Heart right ventricle (tissue), 16 donors: ENCODE results near the gene CRADD. TPM values are rescaled to one million over a fixed set of nuclear protein-coding genes. Genes with fewer than 3 reads are reported as not detected.
A peak's percentile ranks its signal among the peaks of the same experiment; 100 is the strongest.

ENCODE experiments used
- ATAC-seq, 8 donors: fragments of 200-7000 bp; cut with Tn5 transposase; one replicate each; pipeline ENCODE4 v1.9.1; 2020; ENCODE audit warnings: mild to moderate bottlenecking in 8 of 8, moderate library complexity in 8 of 8, moderate number of reproducible peaks in 1 of 8
- DNase-seq, 2 donors: peaks; one replicate each; pipeline ENCODE4 v3.0.0-alpha.2; 2020
- H3K27ac ChIP-seq, 10 donors: fragments of 200-600 bp; sonication (generic) in 2 of 10; one replicate each; pipeline versions ENCODE4 v1.5.0 to v1.8.0; 2020 to 2022; ENCODE audit warnings: mild to moderate bottlenecking in 3 of 10
- H3K27me3 ChIP-seq, 7 donors: fragments of 200-600 bp; one replicate each; pipeline ENCODE4 v1.8.0; 2021 to 2022; ENCODE audit warnings: mild to moderate bottlenecking in 2 of 7
- H3K36me3 ChIP-seq, 9 donors: fragments of 200-600 bp; sonication (generic) in 1 of 9; one replicate each; pipeline versions ENCODE4 v1.5.0 to v1.8.0; 2020 to 2022; ENCODE audit warnings: mild to moderate bottlenecking in 2 of 9
- H3K4me1 ChIP-seq, 9 donors: fragments of 200-600 bp; sonication (generic) in 1 of 9; one replicate each; pipeline versions ENCODE4 v1.5.0 to v1.8.0; 2020 to 2022; ENCODE audit warnings: mild to moderate bottlenecking in 4 of 9
- H3K4me3 ChIP-seq, 10 donors: fragments of 200-600 bp; sonication (generic) in 2 of 10; one replicate each; pipeline versions ENCODE4 v1.5.0 to v1.8.0; 2020 to 2022; ENCODE audit warnings: mild to moderate bottlenecking in 7 of 10, moderate library complexity in 2 of 10
- H3K9me3 ChIP-seq, 11 donors: fragments of 200-600 bp in 10 of 11; sonication (generic) in 2 of 11; one replicate each; pipeline versions ENCODE4 v1.5.0 to v1.8.0; 2013 to 2022; ENCODE audit warnings: mild to moderate bottlenecking in 2 of 11, control low read depth in 1 of 11, moderate library complexity in 1 of 11
- WGBS, 2 donors: extraction: QIAGEN DNeasy Blood & Tissue Kit; methylation state at CpG; one replicate each; pipeline ENCODE4 v1.1.7; 2013; ENCODE audit warnings: inconsistent platforms in 1 of 2; 5-methylcytosine and 5-hydroxymethylcytosine counted together
- intact Hi-C, 10 donors: fragments of 100-400 bp; cut with DNase I; formaldehyde crosslinking; loops; one replicate each; pipeline versions ENCODE4 v1.11.1 to v1.14.2; 2022
- polyA plus RNA-seq, 2 donors: library from polyadenylated mRNA; stranded (reverse); fragments of 200-250 nt; gene quantifications; one replicate each; pipeline ENCODE4 v1.2.3, GENCODE V29; 2013
- total RNA-seq, 10 donors: library from RNA; stranded (reverse); fragmentation: NEBNext Ultra II Directional in 3 of 10; extraction: Animal tissue kit (Norgen Biotek cat#: 25700) in 3 of 10; gene quantifications; one replicate each; pipeline versions ENCODE4 v1.2.1 to v1.2.4, GENCODE V29; 2021 to 2023
- TF ChIP-seq, protein P1 (sequence below), 9 donors: fragments of 200-600 bp; sonication (generic) in 2 of 9; IDR thresholded peaks; one replicate each; pipeline versions ENCODE4 v1.5.0 to v1.8.0; 2021 to 2022; ENCODE audit warnings: antibody characterized with exemption in 9 of 9, mild to moderate bottlenecking in 5 of 9, moderate library complexity in 1 of 9
- donor health status: Arrhythmogenic right ventricular cardiomyopathy.
- donor health status: ischemic (EF 13 %, LVEDD 7.1; RV severe dilation, severe dysfunction).
- donor health status: healthy with polysubstance abuse.
- donor health status: DM: no; HTN: yes; CAD: no.
- donor health status: DM: no; HTN: no; CAD: no.
- donor health status: ischemic (EF 25% LVEDD 6.9; RV normal size, moderate dysfunction).
- donor health status: ischemic (EF 25% LVEDD 5.7; RV mildly dilated, moderate dysfunction).
- donor health status: healthy.
- donor health status: DM: yes; HTN: yes; CAD: no.
- donor health status: Ischemic cardiomyopathy.
- donor health status: ischemic (EF 35%, LVEDD 5.7; RV mildly dilated, moderate dysfunction).
- donor health status: nonischemic (EF 11% LVEDD 7.7; RV severe dilation, severe dysfunction).
- donor health status: DM: yes; HTN: yes; CAD: no.
- donor health status: PGD.
- donor health status: ischemic (EF 29% LVEDD 5.4; RV normal size, mild dysfunction).
- donor health status: nonischemic (EF 23%, LVEDD 6.1; RV moderate dilation, normal function).

Gene CRADD
- total and polyA plus RNA-seq, 12 donors, result 5.0 to 80.1 (median 51.4) TPM

- peaks cover 0 to 19% (median 13%) of the 10 kb centered on the region in 11 donors for H3K9me3 ChIP-seq
- DNase-seq (no peak), ATAC-seq (no peak)
- intact Hi-C loops, result no loop called here
- WGBS, 2 donors, result 72 to 83% methylated on average over 1 of the region's 1 CpG
- H3K4me3 ChIP-seq, result no peak overlapping the region
- H3K36me3 ChIP-seq, result no peaks in the 10 kb centered on the region
- H3K27me3 ChIP-seq, result no peaks in the 10 kb centered on the region
- H3K27ac ChIP-seq, result peak overlapping the region in 1 of 10 donors; percentile 45
- H3K4me1 ChIP-seq, result peaks cover under 1 to 65% (median 47%) of the 10 kb centered on the region in 9 donors
- TF ChIP-seq, protein P1, sequence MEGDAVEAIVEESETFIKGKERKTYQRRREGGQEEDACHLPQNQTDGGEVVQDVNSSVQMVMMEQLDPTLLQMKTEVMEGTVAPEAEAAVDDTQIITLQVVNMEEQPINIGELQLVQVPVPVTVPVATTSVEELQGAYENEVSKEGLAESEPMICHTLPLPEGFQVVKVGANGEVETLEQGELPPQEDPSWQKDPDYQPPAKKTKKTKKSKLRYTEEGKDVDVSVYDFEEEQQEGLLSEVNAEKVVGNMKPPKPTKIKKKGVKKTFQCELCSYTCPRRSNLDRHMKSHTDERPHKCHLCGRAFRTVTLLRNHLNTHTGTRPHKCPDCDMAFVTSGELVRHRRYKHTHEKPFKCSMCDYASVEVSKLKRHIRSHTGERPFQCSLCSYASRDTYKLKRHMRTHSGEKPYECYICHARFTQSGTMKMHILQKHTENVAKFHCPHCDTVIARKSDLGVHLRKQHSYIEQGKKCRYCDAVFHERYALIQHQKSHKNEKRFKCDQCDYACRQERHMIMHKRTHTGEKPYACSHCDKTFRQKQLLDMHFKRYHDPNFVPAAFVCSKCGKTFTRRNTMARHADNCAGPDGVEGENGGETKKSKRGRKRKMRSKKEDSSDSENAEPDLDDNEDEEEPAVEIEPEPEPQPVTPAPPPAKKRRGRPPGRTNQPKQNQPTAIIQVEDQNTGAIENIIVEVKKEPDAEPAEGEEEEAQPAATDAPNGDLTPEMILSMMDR (IDR thresholded peaks at IDR 0.05), result no peak
Observed at GRCh38 chr12:93705237-93705636, 28.1 kb downstream of the CRADD start.

DNA sequence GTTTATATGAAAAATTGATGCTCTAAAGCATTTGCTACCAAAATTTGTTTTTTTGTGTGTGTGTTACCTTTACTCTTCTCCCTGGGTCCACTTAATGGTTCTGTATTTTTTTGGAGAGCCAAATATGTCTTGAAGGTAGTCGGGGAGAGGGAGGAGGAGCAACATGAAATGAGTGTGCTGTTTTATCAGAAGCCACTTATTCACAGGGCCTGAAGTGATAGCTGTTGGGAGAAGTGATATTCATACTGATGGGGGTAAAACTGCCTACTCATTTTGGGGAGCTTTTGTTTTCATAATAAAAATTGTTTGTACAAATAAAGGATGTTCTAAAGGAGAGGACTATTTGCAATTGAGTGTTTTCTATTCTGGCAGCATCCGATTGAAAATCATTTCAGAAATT is 29.2 kb downstream of the CRADD start:
- ATAC-seq (no peak), DNase-seq (no peak)
- TF ChIP-seq, protein P1 (IDR thresholded peaks at IDR 0.05), result no peak
- H3K4me1 ChIP-seq, result peaks cover 0 to 61% (median 42%) of the 10 kb centered on the region in 9 donors
- H3K4me3 ChIP-seq, result no peak overlapping the region
- H3K27ac ChIP-seq, result peak overlapping the region in 3 of 10 donors; percentile 5 to 26 (median 20)
- H3K36me3 ChIP-seq, result no peaks in the 10 kb centered on the region
- no peaks in the 10 kb centered on the region for H3K27me3 ChIP-seq
- H3K9me3 ChIP-seq, result peaks cover 0 to 24% (median 13%) of the 10 kb centered on the region in 11 donors
- 50 to 51% methylated on average over 2 of the region's 2 CpGs for WGBS, 2 donors
- intact Hi-C loops, result no loop called here

DNA sequence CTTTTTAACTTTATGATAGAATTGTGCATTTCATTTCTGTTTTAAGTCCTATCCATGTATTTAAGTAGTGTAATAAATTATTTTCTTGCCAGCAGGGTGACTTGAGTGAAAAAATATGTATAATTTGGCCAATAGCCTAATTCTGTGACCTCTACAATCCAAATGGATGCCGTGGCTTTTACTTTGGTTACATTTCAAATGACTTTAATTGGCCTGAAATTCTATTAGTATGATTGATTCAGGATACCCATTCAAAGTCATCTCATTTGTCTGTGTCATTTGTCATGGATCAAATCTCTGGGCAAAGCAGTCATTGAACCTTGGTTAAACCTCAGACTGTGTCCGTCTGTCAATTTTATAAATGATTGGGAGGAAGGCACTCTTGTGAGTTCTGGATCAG is 29.6 kb downstream of the CRADD start:
- DNase-seq (no peak), ATAC-seq (no peak)
- Histone ChIP-seq H3K27me3 (no peaks in the 10 kb centered on the region), H3K27ac (peak overlapping the region in 5 of 10 donors; percentile 5 to 26 (median 10)), H3K4me3 (no peak overlapping the region), H3K9me3 (peaks cover 0 to 24% (median 13%) of the 10 kb centered on the region in 11 donors), H3K4me1 (peaks cover 0 to 57% (median 38%) of the 10 kb centered on the region in 9 donors), H3K36me3 (no peaks in the 10 kb centered on the region)
- TF ChIP-seq, protein P1 (IDR thresholded peaks at IDR 0.05), result no peak
- intact Hi-C loops, result no loop called here
- WGBS, 2 donors, result 69 to 70% methylated on average over 2 of the region's 2 CpGs

GRCh38 chr12:93707836-93708235 is 30.7 kb downstream of the CRADD start:
- intact Hi-C loops, result no loop called here

More at GRCh38 chr12:93707836-93708235, 30.7 kb downstream of the CRADD start:
- H3K27ac ChIP-seq, result peak overlapping the region in 1 of 10 donors; percentile 26
- ATAC-seq (no peak), DNase-seq (no peak)
- H3K9me3 ChIP-seq, result peaks cover 0 to 24% (median 13%) of the 10 kb centered on the region in 11 donors
- no peaks in the 10 kb centered on the region for H3K36me3 ChIP-seq
- 93 to 97% methylated on average over 1 of the region's 1 CpG for WGBS, 2 donors
- TF ChIP-seq, protein P1 (IDR thresholded peaks at IDR 0.05), result no peak
- H3K4me1 ChIP-seq, result peaks cover 0 to 51% (median 32%) of the 10 kb centered on the region in 9 donors
- H3K27me3 ChIP-seq, result no peaks in the 10 kb centered on the region
- no peak overlapping the region for H3K4me3 ChIP-seq
